Non-pigmented ciliary epithelial cell (primary cell): ENCODE measurements around the gene PTPN1.
"Not testable (repeated sequence)": the region's sequence is repeated elsewhere in the genome, so short reads cannot be mapped to it uniquely, and the experiment has no call there.

ENCODE experiments used
- DNase-seq: peaks from one replicate; pipeline ENCODE4 v3.0.0-alpha.2; 2010; ENCODE audit warnings: low read depth

PTPN1 gene

DNA sequence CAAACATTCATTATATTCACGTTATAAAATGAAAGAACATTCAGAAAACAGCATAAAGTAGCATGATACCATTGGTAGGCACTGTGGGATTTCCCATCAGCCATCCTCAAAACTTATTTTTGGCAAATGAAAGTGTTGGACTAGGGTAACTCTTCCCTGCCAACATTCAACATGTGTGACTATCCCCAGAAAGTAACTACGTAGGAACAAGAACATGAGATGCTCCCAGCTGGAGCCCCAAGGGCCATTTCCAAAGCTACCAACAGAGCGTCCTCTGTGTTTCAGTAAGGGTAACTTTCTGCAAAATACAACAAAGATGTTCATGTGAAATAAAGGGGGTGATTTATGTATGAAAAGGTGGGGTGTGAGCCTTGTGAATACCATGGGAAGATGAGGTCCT lies 28.4 kb upstream of the PTPN1 start:
- no peak for DNase-seq

DNA sequence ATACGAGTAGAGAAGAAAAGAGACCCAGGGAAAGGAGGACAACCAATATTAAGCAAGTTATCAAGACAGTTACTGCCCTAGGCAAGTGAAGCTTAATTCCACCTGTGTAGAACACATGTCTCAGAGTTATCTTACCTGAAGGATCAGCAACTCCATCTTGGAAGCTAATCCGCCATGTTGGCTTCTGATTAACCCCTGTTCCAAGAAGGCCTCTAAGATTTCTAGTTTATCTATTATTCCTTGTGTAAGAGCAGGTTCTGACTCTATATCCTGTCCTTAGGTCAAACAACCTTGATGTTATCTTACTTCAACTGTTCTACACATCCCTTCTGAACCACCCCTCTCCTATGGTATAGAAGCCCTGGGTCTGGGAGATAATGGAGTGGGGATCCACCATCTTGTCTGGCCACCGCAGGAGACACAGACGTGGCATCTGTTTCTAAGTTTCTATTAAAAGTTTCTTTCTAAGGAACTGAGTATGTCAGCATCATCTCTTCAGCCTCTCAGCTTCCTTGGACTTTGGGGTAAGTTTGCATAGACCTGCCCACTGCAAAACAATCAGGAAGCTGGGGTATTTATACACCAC lies 27.7 kb upstream of the PTPN1 start:
- DNase-seq, result no peak

GRCh38 chr20:50484271-50484976 lies 25.8 kb upstream of the PTPN1 start:
- DNase-seq, result no peak

GRCh38 chr20:50487397-50487796 lies 22.8 kb upstream of the PTPN1 start:
- no peak for DNase-seq

DNA sequence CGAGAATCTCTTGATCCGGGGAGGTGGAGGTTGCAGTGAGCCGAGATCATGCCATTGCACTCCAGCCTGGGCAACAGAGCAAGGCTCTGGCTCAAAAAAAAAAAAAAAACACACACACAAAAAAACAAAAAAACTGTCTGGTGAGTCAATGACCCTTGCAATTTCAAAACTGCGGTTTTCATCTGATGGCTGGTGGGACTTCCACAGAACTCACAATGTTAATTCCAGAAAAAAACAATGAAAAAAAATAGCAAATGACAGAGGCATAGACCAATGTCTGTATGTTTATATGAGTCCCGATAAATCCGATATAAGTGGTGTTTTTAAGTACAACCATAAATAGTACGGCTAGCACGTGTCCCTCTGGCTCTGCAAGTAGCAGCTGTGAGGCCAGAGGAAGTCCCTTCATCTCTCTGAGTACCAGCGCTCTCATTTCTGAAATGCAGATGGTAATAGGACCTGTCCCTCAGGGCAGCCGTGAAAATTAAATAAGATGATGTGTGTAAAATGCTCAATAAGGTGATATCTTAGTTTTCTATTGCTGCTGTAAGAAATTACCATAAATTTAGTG lies 21.9 kb upstream of the PTPN1 start:
- no peak for DNase-seq

- no peak for DNase-seq
Measured at GRCh38 chr20:50491168-50491567, 19.0 kb upstream of the PTPN1 start.

GRCh38 chr20:50491926-50492634 lies 18.1 kb upstream of the PTPN1 start:
- peak; percentile 50 for DNase-seq

GRCh38 chr20:50493881-50494253 lies 16.3 kb upstream of the PTPN1 start:
- DNase-seq, result no peak

GRCh38 chr20:50494428-50494827 lies 15.8 kb upstream of the PTPN1 start:
- no peak for DNase-seq

- DNase-seq, result no peak
Measured at GRCh38 chr20:50496773-50497385, 13.3 kb upstream of the PTPN1 start.

GRCh38 chr20:50498071-50498776 lies 12.0 kb upstream of the PTPN1 start:
- DNase-seq, result no peak

DNA sequence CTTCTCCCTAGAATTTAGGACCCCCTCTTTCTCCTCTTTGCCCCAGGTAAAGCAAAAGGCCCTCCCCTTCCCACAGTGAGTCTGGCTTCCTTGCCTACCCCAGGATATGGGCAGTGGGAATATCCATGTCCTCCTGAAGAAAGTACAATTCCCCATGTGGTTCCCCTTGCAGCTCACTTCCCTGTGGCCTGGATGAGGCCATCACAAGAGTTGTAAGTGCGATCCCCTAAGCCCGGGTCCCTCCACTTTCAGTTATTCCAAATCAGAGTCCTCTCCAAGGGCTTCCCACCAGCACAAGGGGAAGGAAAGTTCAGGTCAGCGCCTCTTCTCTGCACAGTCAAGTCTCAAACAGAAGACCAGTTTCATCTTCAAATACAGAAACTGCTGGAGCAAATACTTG lies 10.2 kb upstream of the PTPN1 start:
- no peak for DNase-seq

DNA sequence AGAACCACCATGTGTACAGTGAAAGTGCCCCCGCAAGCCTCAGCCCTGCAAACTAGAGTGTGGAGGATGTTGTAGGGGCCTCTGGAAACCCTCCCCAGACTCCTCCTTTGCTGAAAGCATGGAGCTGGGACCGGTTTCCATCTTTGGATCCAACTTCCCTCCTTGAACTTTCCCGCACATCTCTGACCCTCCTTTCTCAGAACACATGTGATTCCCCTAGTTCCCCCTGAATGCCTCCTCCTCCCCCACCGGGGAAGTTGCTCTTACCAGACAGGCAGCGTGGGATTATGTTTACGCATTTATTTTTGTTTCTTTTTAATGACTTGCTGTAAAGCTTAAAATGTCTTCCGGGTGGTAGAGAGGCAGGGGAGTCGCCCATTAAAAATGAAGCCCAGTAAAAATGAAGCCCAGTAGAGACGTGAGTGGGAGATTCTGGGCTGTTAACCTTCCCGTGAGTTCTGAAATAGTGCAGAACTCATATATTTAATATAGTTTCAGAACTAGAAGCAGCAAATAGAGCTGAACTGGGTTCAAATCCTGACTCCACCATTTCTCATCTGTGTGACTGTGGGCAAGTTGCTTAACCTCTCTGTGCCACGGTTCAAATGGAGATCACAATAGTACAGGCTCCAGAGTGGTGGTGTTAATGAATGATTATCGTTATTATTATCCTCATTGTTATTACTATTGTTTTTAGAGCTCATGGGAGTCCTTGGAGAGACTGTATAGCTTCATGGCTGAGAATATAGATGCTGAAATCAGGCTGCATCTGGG lies 8.0 kb upstream of the PTPN1 start:
- DNase-seq, result no peak

- no peak for DNase-seq
Measured at GRCh38 chr20:50504231-50504823, 5.9 kb upstream of the PTPN1 start.

- DNase-seq, result no peak
Measured at GRCh38 chr20:50506270-50506579, 4.0 kb upstream of the PTPN1 start.

GRCh38 chr20:50507745-50508144 lies 2.4 kb upstream of the PTPN1 start:
- DNase-seq, result not testable (repeated sequence)

DNA sequence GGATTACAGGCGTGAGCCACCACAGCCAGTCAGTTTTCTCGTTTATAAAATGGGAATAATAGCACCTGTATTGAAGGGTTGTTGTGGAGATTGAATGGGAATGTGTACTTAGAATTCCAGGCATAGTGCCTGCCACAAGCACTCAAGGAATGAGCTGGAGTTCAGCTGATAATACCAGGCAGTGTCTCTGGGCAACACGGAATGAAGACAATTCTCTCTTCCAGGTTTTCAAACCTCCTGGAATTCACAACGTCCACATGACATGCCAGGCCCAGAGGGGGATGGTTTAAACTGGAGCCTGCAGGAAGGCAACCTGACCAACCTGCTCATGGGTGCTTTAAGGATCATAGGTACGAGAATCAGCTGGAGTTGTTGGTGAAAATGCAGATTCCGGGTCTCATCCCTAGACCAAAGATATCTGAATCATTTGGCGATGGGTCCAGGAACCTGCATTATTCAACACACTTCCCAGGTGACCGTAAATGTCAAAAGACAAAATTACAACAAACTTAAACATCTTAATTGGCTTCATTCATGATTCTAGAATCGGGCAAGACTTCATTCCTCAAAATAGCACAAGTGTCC lies 1.9 kb upstream of the PTPN1 start:
- no peak for DNase-seq

DNA sequence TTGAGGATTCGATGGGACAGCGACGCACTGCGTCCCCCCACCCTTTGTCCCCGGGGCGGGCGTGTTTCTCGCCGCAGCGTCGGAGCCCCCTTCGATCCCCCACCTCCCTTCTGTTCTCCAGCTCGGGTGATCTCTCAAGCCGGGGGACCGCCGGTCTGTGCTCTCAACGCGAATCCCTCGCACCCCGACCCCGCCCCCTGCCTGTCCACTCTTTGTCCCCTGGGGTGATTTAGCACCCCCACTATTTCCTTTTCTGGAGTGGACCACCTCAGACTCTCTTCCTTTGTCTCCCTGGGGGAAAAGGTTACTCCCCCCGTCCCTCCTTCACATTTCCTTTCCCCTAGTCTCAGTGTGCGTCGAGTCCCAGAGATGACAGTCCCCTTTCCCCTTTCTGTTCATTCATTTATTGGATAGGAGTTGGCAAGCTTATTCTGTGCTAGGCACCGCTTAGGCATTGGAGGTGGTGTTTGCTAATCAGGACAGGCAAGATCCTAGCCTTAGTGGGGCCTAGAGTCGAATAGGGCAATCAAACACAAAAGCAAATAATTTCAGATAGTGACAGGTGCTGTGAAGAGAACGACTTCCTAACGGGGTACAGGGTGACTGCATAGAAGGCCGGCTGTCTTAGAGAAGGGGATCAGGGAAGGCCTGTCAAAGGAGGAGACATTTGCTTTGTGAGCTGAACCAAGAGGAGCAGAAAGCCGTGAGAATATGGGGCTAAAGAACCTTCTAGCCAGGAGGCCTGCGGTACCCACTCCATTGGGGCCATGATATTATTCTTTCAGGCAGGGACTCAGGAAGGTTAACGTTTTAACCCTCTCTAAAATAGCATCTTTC lies 741 bp downstream of the PTPN1 start:
- no peak for DNase-seq

DNA sequence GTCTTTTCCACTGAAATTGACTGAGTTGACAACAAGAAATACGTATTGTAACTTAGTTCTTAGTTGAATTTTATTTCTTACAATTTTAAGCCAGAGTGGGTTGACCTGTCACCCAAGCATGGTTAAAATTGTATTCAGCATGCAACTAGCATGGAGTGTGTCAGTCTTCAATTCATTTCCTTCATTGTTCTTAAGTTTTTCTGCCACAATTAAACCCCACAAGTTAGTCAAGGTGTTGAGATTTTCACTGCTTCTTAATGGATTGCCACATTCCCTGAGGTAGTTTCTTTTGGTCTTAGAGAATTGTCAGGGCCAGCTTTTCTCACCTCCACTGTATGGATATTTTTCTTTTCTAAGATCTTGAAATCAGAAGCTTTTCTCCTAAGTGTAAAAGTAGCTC lies 2.1 kb downstream of the PTPN1 start:
- DNase-seq, result no peak
